Lung (tissue), 12 donors: Measurements from ENCODE around the gene PSAPL1. TPM values are rescaled to one million over a fixed set of nuclear protein-coding genes. Genes with fewer than 3 reads are reported as not detected.

Source experiments
- ATAC-seq: fragments of 200-7000 bp; cut with Tn5 transposase; one replicate; pipeline ENCODE4 v1.9.1; 2020; ENCODE audit warnings: moderate number of reproducible peaks; ENCODE audit not compliant: insufficient read depth, low FRiP score
- DNase-seq, 3 donors: peaks; one replicate each; pipeline ENCODE4 v3.0.0-alpha.2; 2013 to 2017
- H3K27ac ChIP-seq, 2 donors: one replicate each; pipeline ENCODE4 v1.5.1; 2013; ENCODE audit warnings: mild to moderate bottlenecking in 2 of 2, moderate library complexity in 2 of 2, control low read depth in 1 of 2, inconsistent platforms in 1 of 2, low read depth in 1 of 2, low read length in 1 of 2
- H3K27me3 ChIP-seq, 3 donors: one replicate each; pipeline ENCODE4 v1.5.1; 2013; ENCODE audit warnings: low read length in 2 of 3; ENCODE audit not compliant: control insufficient read depth in 3 of 3, insufficient read depth in 3 of 3
- H3K36me3 ChIP-seq, 4 donors: one replicate each; pipeline ENCODE4 v1.5.1; 2013; ENCODE audit warnings: low read length in 4 of 4, mild to moderate bottlenecking in 1 of 4, moderate library complexity in 1 of 4; ENCODE audit not compliant: control insufficient read depth in 4 of 4, insufficient read depth in 4 of 4
- H3K4me1 ChIP-seq, 5 donors: one replicate each; pipeline ENCODE4 v1.5.1; 2013; ENCODE audit warnings: low read length in 5 of 5, mild to moderate bottlenecking in 2 of 5, moderate library complexity in 1 of 5; ENCODE audit not compliant: control insufficient read depth in 5 of 5, insufficient read depth in 5 of 5
- H3K4me3 ChIP-seq: one replicate; pipeline ENCODE4 v1.5.1; 2013; ENCODE audit warnings: mild to moderate bottlenecking, control low read depth, moderate library complexity
- H3K9ac ChIP-seq, 2 donors: one replicate each; pipeline ENCODE4 v1.5.1; 2013; ENCODE audit warnings: low read length in 2 of 2, control low read depth in 1 of 2; ENCODE audit not compliant: insufficient read depth in 1 of 2
- H3K9me3 ChIP-seq, 4 donors: one replicate each; pipeline ENCODE4 v1.5.1; 2013; ENCODE audit warnings: low read length in 3 of 4, mild to moderate bottlenecking in 1 of 4, moderate library complexity in 1 of 4; ENCODE audit not compliant: control insufficient read depth in 4 of 4, insufficient read depth in 3 of 4
- WGBS, 2 donors: extraction: QIAGEN DNeasy Blood & Tissue Kit; methylation state at CpG; one replicate each; pipeline ENCODE4 v1.1.7; 2013; 5-methylcytosine and 5-hydroxymethylcytosine counted together
- polyA plus RNA-seq, 2 donors: library from polyadenylated mRNA; stranded (reverse); fragments of 200-250 nt; gene quantifications; one replicate each; pipeline ENCODE4 v1.2.1, GENCODE V29; 2013
- total RNA-seq, 2 donors: library from RNA; depleted of rRNA in 1 of 2; stranded (reverse); fragments of >200 nt in 1 of 2; gene quantifications; one replicate each; pipeline ENCODE4 v1.2.1, GENCODE V29; 2014 to 2021
- TF ChIP-seq, protein P1 (sequence below): IDR thresholded peaks from 2 replicates; pipeline ENCODE4 v1.5.1; 2012; ENCODE audit warnings: mild to moderate bottlenecking; ENCODE audit errors: control extremely low read depth, extremely low read depth
- donor health status: control.
- donor health status: control.
- donor health status: Bipolar disorder and iron deficiency.
- donor health status: healthy.
- donor health status: DM: yes; HTN: yes; CAD: no.

Gene PSAPL1
- total and polyA plus RNA-seq, 4 donors: 0.06 to 0.55 (median 0.24) TPM; not detected in 1

DNA sequence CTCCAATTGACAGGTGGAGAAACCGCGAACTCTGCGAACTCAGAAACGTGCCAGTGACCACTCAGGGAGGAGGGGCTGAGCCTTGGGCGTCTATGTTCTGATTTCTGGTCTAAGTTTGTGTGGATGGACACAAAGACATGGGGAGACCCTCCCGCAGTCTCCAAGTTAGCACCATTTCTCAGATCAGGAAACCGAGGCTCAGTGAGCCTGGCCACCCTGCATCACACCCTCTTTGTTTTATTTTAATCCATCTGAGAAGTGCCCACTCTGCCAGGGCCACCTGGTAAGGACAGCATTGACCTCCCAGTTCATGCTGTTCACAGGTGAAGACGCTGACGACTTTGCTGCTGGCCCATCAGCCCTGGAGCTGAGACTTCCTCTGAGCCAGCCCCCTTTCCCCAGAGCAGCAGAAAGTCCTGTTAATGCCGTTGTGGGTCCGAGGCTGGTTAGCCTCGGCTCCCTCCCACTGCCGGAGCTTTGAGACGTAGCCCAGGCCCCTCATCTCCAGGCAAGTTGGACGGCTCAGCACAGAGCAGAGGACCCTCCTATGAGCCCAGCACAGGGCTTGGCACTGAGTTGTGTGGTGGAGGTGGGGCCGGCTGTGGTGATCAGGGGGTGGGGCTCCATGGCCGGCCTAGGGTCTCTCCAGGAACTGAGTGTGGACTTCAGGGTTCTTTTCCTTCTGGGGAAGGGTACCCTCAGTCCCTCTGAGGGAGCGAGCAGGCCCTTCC, 43.7 kb downstream of the PSAPL1 start:
- Histone ChIP-seq H3K27ac (no peak overlapping the region), H3K36me3 (no peaks in the 10 kb centered on the region), H3K4me3 (no peak overlapping the region), H3K27me3 (peaks cover 0 to 2% (median 0%) of the 10 kb centered on the region in 3 donors), H3K9ac (no peak overlapping the region), H3K4me1 (peaks cover 0 to 8% (median 0%) of the 10 kb centered on the region in 5 donors), H3K9me3 (peaks cover 0 to 2% (median 0%) of the 10 kb centered on the region in 4 donors)
- TF ChIP-seq, protein P1, sequence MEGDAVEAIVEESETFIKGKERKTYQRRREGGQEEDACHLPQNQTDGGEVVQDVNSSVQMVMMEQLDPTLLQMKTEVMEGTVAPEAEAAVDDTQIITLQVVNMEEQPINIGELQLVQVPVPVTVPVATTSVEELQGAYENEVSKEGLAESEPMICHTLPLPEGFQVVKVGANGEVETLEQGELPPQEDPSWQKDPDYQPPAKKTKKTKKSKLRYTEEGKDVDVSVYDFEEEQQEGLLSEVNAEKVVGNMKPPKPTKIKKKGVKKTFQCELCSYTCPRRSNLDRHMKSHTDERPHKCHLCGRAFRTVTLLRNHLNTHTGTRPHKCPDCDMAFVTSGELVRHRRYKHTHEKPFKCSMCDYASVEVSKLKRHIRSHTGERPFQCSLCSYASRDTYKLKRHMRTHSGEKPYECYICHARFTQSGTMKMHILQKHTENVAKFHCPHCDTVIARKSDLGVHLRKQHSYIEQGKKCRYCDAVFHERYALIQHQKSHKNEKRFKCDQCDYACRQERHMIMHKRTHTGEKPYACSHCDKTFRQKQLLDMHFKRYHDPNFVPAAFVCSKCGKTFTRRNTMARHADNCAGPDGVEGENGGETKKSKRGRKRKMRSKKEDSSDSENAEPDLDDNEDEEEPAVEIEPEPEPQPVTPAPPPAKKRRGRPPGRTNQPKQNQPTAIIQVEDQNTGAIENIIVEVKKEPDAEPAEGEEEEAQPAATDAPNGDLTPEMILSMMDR: no peak
- ATAC-seq: no peak
- no peak for DNase-seq
- 78 to 80% methylated on average over 18 of the region's 18 CpGs for WGBS, 2 donors

DNA sequence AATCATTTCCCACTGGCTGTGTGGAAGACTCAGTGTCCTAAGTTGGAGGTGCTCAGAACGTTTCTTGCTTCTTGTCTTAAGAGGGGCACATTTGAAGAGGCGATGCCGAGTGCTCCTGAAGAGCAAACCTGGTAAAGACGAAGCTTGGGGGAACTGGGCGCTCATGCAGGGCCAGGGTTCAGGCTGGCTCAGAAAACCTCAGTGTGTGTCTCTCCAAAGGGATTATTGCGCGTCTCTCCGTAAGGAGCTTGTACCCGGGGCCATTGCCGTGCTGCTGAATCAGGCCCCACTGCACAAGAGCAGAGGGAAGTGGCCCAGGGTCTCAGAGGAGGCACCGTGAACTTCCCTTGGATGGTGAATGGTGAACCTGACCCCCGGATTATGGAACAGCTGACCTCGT, 44.4 kb downstream of the PSAPL1 start:
- peaks cover 0 to 2% (median 0%) of the 10 kb centered on the region in 4 donors for H3K9me3 ChIP-seq
- H3K36me3 ChIP-seq: no peaks in the 10 kb centered on the region
- no peak for ATAC-seq
- no peak for DNase-seq
- H3K4me3 ChIP-seq: no peak overlapping the region
- TF ChIP-seq, protein P1: no peak
- WGBS, 2 donors: 89% methylated on average over 13 of the region's 13 CpGs
- peaks cover 0 to 2% (median 0%) of the 10 kb centered on the region in 3 donors for H3K27me3 ChIP-seq
- no peak overlapping the region for H3K27ac ChIP-seq
- H3K9ac ChIP-seq: no peak overlapping the region
- peaks cover 0 to 8% (median 0%) of the 10 kb centered on the region in 5 donors for H3K4me1 ChIP-seq

- ATAC-seq: no peak
- no peak overlapping the region for H3K4me3 ChIP-seq
- H3K9ac ChIP-seq: no peak overlapping the region
- H3K9me3 ChIP-seq: peaks cover 0 to 2% (median 0%) of the 10 kb centered on the region in 4 donors
- H3K27ac ChIP-seq: no peak overlapping the region
- peak in 1 of 3 donors; percentile 53 for DNase-seq
- H3K4me1 ChIP-seq: peaks cover 0 to 8% (median 0%) of the 10 kb centered on the region in 5 donors
- H3K36me3 ChIP-seq: no peaks in the 10 kb centered on the region
- H3K27me3 ChIP-seq: peaks cover 0 to 2% (median 0%) of the 10 kb centered on the region in 3 donors
- TF ChIP-seq, protein P1: no peak
- 51 to 58% methylated on average over 12 of the region's 12 CpGs for WGBS, 2 donors
These were observed 45.0 kb downstream of the PSAPL1 start for GRCh38 chr4:7389719-7390118.
